ENCODE results near the gene USP5. TPM values are rescaled to one million over a fixed set of nuclear protein-coding genes. Genes with fewer than 3 reads are reported as not detected.

The USP5 gene
- polyA plus RNA-seq, 1 donor (not counting 4 experiments of a cell fraction or from before 2014, with no cell fraction given) = 58.3 TPM

DNA sequence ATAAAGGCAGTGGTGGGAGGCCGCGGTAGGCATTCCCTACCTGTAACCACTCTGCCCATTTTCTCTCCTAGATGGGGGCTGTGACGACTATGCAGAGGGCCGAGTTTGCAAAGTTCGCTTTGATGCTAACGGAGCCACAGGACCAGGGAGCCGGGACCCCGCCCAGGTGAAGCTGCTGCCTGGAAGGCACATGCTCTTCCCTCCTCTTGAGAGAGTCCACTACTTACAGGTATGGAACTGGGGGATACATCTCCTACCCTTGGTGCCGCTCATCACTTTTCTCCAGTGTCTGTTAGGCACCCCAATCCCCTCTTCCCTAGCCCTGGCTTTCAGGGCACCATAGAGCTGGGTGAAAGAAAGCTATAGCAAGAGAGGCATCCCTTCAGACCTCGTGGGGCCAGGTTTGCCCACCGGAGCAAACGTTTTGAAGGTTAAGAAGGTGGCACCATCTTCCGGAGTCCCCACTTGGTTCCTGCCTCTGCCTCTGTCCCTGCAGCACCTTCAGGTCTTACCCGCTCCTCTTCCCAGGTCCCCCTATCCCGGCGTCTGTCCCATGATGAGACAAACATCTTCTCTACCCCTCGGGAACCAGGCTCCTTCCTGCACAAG is 25.7 kb upstream of the USP5 start:
- no peak overlapping the region for H3K4me3 ChIP-seq (ENCODE audit: control insufficient read depth in 2 of 3, extremely low read depth in 1 of 3, insufficient read depth in 2 of 3, low read depth in 1 of 3, low read length in 3 of 3)
- no peak for FAIRE-seq
- H3K27ac ChIP-seq (ENCODE audit: control insufficient read depth, insufficient read depth, low read length) = no peak overlapping the region
- no peaks in the 10 kb centered on the region for H3K79me2 ChIP-seq (ENCODE audit: control insufficient read depth, insufficient read depth, low read length)
- no peak overlapping the region for H3K9ac ChIP-seq (ENCODE audit: control insufficient read depth, extremely low read depth, insufficient read depth, low read length)
- no peak for DNase-seq (ENCODE audit: low read depth, low spot score)
- no peak overlapping the region for H3K4me2 ChIP-seq (ENCODE audit: control insufficient read depth, extremely low read depth, insufficient read depth, low read depth, low read length)
- TF ChIP-seq, protein P1, sequence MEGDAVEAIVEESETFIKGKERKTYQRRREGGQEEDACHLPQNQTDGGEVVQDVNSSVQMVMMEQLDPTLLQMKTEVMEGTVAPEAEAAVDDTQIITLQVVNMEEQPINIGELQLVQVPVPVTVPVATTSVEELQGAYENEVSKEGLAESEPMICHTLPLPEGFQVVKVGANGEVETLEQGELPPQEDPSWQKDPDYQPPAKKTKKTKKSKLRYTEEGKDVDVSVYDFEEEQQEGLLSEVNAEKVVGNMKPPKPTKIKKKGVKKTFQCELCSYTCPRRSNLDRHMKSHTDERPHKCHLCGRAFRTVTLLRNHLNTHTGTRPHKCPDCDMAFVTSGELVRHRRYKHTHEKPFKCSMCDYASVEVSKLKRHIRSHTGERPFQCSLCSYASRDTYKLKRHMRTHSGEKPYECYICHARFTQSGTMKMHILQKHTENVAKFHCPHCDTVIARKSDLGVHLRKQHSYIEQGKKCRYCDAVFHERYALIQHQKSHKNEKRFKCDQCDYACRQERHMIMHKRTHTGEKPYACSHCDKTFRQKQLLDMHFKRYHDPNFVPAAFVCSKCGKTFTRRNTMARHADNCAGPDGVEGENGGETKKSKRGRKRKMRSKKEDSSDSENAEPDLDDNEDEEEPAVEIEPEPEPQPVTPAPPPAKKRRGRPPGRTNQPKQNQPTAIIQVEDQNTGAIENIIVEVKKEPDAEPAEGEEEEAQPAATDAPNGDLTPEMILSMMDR (optimal IDR thresholded peaks at IDR 0.05 in 1 of 3, IDR thresholded peaks at IDR 0.05 in 1 of 3, conservative IDR thresholded peaks at IDR 0.05 in 1 of 3; ENCODE audit: extremely low read depth in 1 of 3, insufficient read depth in 2 of 3, low read length in 3 of 3) = no peak
- no peak for TF ChIP-seq EZH2 (IDR thresholded peaks at IDR 0.05; ENCODE audit: low read length)
- peaks cover 12% of the 10 kb centered on the region for H3K4me1 ChIP-seq (ENCODE audit: control insufficient read depth, extremely low read depth, insufficient read depth, low read length)
- no peaks in the 10 kb centered on the region for H3K9me1 ChIP-seq (ENCODE audit: control insufficient read depth, extremely low read depth, insufficient read depth, low read length)
- no peaks in the 10 kb centered on the region for H4K20me1 ChIP-seq (ENCODE audit: control insufficient read depth, extremely low read depth, insufficient read depth, low read length)
- H2AFZ ChIP-seq (ENCODE audit: control insufficient read depth, low read length) = no peak overlapping the region
- dilution Hi-C loops (cut with MboI; ENCODE audit: extremely low pct_ligation_motif_present, low sequenced_read_pairs) = no loop called here
- no peaks in the 10 kb centered on the region for H3K36me3 ChIP-seq (ENCODE audit: control insufficient read depth in 2 of 2, extremely low read depth in 1 of 2, insufficient read depth in 2 of 2, low read length in 2 of 2)
- peaks cover 70% of the 10 kb centered on the region for H3K27me3 ChIP-seq (ENCODE audit: control insufficient read depth, extremely low read depth, insufficient read depth, low read length)
- H3K9me3 ChIP-seq (ENCODE audit: control insufficient read depth, low read depth, low read length) = no peaks in the 10 kb centered on the region

DNA sequence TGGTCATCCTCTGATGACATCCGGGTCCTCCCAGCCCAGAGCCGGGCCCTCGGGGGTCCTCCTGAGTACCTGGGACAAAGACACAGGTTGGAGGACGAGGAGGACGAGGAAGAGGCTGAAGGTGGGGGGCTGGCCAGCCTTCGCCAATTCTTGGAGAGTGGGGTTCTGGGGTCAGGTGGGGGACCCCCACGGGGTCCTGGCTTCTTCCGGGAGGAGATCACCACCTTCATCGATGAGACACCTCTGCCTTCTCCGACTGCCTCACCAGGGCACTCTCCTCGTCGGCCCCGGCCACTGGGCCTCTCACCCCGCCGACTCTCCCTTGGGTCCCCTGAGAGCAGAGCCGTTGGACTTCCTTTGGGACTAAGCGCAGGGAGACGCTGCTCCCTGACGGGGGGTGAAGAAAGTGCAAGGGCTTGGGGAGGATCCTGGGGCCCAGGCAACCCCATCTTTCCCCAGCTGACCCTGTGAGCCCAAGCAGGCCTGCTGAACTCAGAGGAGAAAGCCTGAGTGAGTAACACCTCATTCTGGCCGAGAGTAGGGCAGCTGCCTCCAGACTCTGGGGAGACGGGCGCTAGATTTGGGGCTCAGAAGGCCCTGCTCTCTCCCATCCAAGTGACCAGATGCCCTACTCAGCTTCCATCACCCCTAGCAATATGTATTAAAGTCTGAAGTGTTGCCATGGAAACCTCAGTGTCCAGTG is 25.1 kb upstream of the USP5 start:
- no peaks in the 10 kb centered on the region for H3K9me3 ChIP-seq (ENCODE audit: control insufficient read depth, low read depth, low read length)
- DNase-seq (ENCODE audit: low read depth, low spot score) (no peak), FAIRE-seq (no peak)
- dilution Hi-C loops (cut with MboI; ENCODE audit: extremely low pct_ligation_motif_present, low sequenced_read_pairs) = no loop called here
- no peaks in the 10 kb centered on the region for H4K20me1 ChIP-seq (ENCODE audit: control insufficient read depth, extremely low read depth, insufficient read depth, low read length)
- no peak overlapping the region for H3K4me3 ChIP-seq (ENCODE audit: control insufficient read depth in 2 of 3, extremely low read depth in 1 of 3, insufficient read depth in 2 of 3, low read depth in 1 of 3, low read length in 3 of 3)
- no peak overlapping the region for H3K27ac ChIP-seq (ENCODE audit: control insufficient read depth, insufficient read depth, low read length)
- no peak overlapping the region for H3K9ac ChIP-seq (ENCODE audit: control insufficient read depth, extremely low read depth, insufficient read depth, low read length)
- no peaks in the 10 kb centered on the region for H3K36me3 ChIP-seq (ENCODE audit: control insufficient read depth in 2 of 2, extremely low read depth in 1 of 2, insufficient read depth in 2 of 2, low read length in 2 of 2)
- no peak overlapping the region for H3K4me2 ChIP-seq (ENCODE audit: control insufficient read depth, extremely low read depth, insufficient read depth, low read depth, low read length)
- H2AFZ ChIP-seq (ENCODE audit: control insufficient read depth, low read length) = peak overlapping the region; percentile 35
- H3K4me1 ChIP-seq (ENCODE audit: control insufficient read depth, extremely low read depth, insufficient read depth, low read length) = peaks cover 12% of the 10 kb centered on the region
- no peaks in the 10 kb centered on the region for H3K79me2 ChIP-seq (ENCODE audit: control insufficient read depth, insufficient read depth, low read length)
- H3K9me1 ChIP-seq (ENCODE audit: control insufficient read depth, extremely low read depth, insufficient read depth, low read length) = no peaks in the 10 kb centered on the region
- peaks cover 70% of the 10 kb centered on the region for H3K27me3 ChIP-seq (ENCODE audit: control insufficient read depth, extremely low read depth, insufficient read depth, low read length)
- TF ChIP-seq, protein P1 (optimal IDR thresholded peaks at IDR 0.05 in 1 of 3, IDR thresholded peaks at IDR 0.05 in 1 of 3, conservative IDR thresholded peaks at IDR 0.05 in 1 of 3; ENCODE audit: extremely low read depth in 1 of 3, insufficient read depth in 2 of 3, low read length in 3 of 3) = no peak
- no peak for TF ChIP-seq EZH2 (IDR thresholded peaks at IDR 0.05; ENCODE audit: low read length)
